Tibial nerve (tissue), 4 donors: ENCODE measurements around the gene R3HDM4. TPM values are rescaled to one million over a fixed set of nuclear protein-coding genes. Genes with fewer than 3 reads are reported as not detected.

Experiments
- DNase-seq, 2 donors: peaks; one replicate each; pipeline ENCODE4 v3.0.0-alpha.2; 2019; ENCODE audit warnings: low spot score in 2 of 2
- H3K27ac ChIP-seq, 4 donors: fragments of 200-600 bp; sonication (generic) in 3 of 4; one replicate each; pipeline ENCODE4 v1.5.1; 2017 to 2019; ENCODE audit warnings: mild to moderate bottlenecking in 1 of 4
- H3K27me3 ChIP-seq, 2 donors: fragments of 200-600 bp; sonication (generic) in 1 of 2; one replicate each; pipeline versions ENCODE4 v1.5.1 to v1.6.0; 2017 to 2019
- H3K36me3 ChIP-seq, 3 donors: fragments of 200-600 bp; sonication (generic); one replicate each; pipeline ENCODE4 v1.5.1; 2018 to 2019
- H3K4me1 ChIP-seq, 4 donors: fragments of 200-600 bp; sonication (generic) in 3 of 4; one replicate each; pipeline ENCODE4 v1.5.1; 2017 to 2019
- H3K4me3 ChIP-seq, 4 donors: fragments of 200-600 bp; sonication (generic) in 3 of 4; one replicate each; pipeline ENCODE4 v1.5.1; 2017 to 2019; ENCODE audit warnings: mild to moderate bottlenecking in 1 of 4, moderate library complexity in 1 of 4
- H3K9me3 ChIP-seq, 4 donors: fragments of 200-600 bp; sonication (generic) in 3 of 4; one replicate each; pipeline ENCODE4 v1.5.1; 2017 to 2019
- CTCF ChIP-seq, 5 experiments: fragments of 200-600 bp in 3 of 5; fragments of 450-650 bp in 2 of 5; sonication (generic) in 3 of 5; IDR thresholded peaks; one replicate each; pipeline ENCODE4 v1.5.1; 2016 to 2019; ENCODE audit warnings: antibody characterized with exemption in 5 of 5, mild to moderate bottlenecking in 3 of 5, moderate library complexity in 2 of 5
- EP300 ChIP-seq, 2 donors: sonication (generic); formaldehyde crosslinking; IDR thresholded peaks; one replicate each; pipeline ENCODE4 v1.6.1; 2017; ENCODE audit warnings: antibody characterized with exemption in 2 of 2, mild to moderate bottlenecking in 1 of 2
- POLR2A ChIP-seq, 2 donors: fragments of 450-650 bp; IDR thresholded peaks; one replicate each; pipeline ENCODE4 v1.6.1; 2017; ENCODE audit warnings: antibody characterized with exemption in 2 of 2, mild to moderate bottlenecking in 2 of 2, moderate library complexity in 2 of 2
- WGBS, 2 donors: methylation state at CpG; one replicate each; pipeline ENCODE4 v1.1.5; 2018; 5-methylcytosine and 5-hydroxymethylcytosine counted together
- total RNA-seq, 4 donors: library from RNA; depleted of rRNA; stranded (reverse); fragments of >200 nt; gene quantifications; one replicate each; pipeline ENCODE4 v1.1.0, GENCODE V29; 2016

The R3HDM4 gene
- total RNA-seq, 4 donors from 2014 or later, result 30.2 to 47.7 (median 37.6) TPM

GRCh38 chr19:911197-912033, 1.6 kb downstream of the R3HDM4 start:
- Histone ChIP-seq H3K4me1 (peaks cover 0 to 31% (median 14%) of the 10 kb centered on the region in 4 donors), H3K9me3 (no peaks in the 10 kb centered on the region), H3K36me3 (no peaks in the 10 kb centered on the region), H3K4me3 (peak overlapping the region in 1 of 4 donors; percentile 87), H3K27me3 (peaks cover 0 to under 1% of the 10 kb centered on the region in 2 donors), H3K27ac (peak overlapping the region in 1 of 4 donors; percentile 29)
- WGBS, 2 donors, result 82 to 85% methylated on average over 48 to 50 of the region's 54 CpGs
- no peak for TF ChIP-seq EP300 (IDR thresholded peaks at IDR 0.05)
- no peak for TF ChIP-seq POLR2A (IDR thresholded peaks at IDR 0.05)
- no peak for TF ChIP-seq CTCF (IDR thresholded peaks at IDR 0.05)
- no peak for DNase-seq

DNA sequence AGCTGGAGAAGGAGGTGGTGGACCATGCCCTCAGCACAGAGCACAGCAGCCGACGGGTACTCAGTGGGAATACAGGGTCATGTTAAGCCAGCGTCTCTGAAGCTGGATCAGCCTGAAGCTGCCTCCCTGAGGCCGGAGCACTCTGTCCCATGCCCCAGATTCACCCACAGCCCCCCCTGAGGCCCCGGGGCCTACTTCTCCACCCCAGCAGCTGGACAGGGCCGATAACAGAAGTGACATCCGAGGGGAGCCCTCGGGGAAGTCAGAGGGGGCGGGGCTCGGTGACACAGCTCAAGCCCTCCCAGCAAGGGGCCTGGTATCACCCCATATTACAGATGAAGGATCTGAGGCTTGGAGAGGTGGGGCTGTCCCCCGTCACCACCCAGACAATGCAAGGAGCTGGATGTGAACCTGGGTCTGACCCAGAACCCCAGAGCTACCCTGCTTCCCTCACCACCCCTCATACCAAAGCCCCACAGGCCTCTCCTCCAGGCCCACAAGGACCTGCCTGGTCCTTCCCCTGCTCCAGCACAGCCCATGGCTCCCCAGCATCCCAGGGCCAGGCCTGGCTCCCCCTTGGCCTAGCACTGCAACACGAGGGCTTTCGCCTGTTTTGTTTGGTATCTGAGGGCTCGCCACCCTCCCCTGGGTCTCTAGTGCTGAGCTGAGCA, 5.7 kb downstream of the R3HDM4 start:
- 87 to 88% methylated on average over 9 to 10 of the region's 14 CpGs for WGBS, 2 donors
- DNase-seq, result no peak
- Histone ChIP-seq H3K9me3 (no peaks in the 10 kb centered on the region), H3K4me3 (no peak overlapping the region), H3K4me1 (peaks cover 0 to 26% (median 10%) of the 10 kb centered on the region in 4 donors), H3K27ac (peak overlapping the region in 1 of 4 donors; percentile 40), H3K27me3 (no peaks in the 10 kb centered on the region), H3K36me3 (peaks cover 0 to 8% (median 0%) of the 10 kb centered on the region in 3 donors)
- TF ChIP-seq CTCF (IDR thresholded peaks at IDR 0.05) (no peak), EP300 (IDR thresholded peaks at IDR 0.05) (no peak), POLR2A (IDR thresholded peaks at IDR 0.05) (no peak)

DNA sequence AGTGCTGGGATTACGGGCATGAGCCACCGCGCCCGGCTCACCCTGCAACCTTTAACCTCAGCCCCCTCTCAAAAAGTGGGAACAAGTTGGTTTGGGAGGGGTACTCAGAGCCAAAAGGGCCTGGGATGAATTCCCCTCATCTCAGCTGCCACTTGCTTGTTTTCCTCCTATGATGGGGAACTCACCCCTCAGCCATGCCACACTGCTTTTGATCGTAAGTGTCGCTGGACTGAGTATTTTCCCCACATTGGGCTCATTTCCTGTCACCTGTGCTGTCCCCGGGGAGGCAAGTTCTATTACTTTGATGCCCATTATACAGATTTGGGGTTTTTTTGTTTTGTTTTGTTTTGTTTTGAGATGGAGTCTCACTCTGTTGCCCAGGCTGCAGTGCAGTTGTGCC, 6.5 kb downstream of the R3HDM4 start:
- WGBS, 2 donors, result 91 to 94% methylated on average over 7 of the region's 7 CpGs
- TF ChIP-seq POLR2A (IDR thresholded peaks at IDR 0.05), result no peak
- no peak for TF ChIP-seq CTCF (IDR thresholded peaks at IDR 0.05)
- TF ChIP-seq EP300 (IDR thresholded peaks at IDR 0.05), result no peak
- DNase-seq, result no peak
- H3K4me1 ChIP-seq, result peaks cover 0 to 20% (median 10%) of the 10 kb centered on the region in 4 donors
- no peaks in the 10 kb centered on the region for H3K9me3 ChIP-seq
- peaks cover 0 to 13% (median 0%) of the 10 kb centered on the region in 3 donors for H3K36me3 ChIP-seq
- H3K27ac ChIP-seq, result no peak overlapping the region
- no peak overlapping the region for H3K4me3 ChIP-seq
- no peaks in the 10 kb centered on the region for H3K27me3 ChIP-seq

DNA sequence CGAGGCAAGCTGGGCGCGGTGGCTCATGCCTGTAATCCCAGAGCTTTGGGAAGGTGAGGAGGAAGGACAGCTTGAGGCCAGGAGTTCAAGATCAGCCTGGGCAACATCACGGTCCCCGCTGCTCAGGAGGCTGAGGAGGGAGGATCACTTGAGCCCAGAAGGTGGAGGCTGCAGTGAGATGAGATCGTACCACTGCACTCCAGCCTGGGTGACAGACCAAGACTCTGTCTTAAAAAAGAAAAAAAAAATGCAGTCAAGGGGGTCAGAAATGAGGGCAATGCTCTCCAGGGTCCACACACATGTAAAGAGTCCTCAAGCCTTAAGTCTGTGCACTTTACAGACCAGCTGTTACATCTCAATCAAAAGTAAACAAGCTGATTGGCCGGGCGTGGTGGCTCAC, 8.5 kb downstream of the R3HDM4 start:
- 89 to 93% methylated on average over 8 of the region's 8 CpGs for whole genome bisulfite sequencing, 2 donors
- H3K27me3 ChIP-seq, result no peaks in the 10 kb centered on the region
- H3K27ac ChIP-seq, result no peak overlapping the region
- peaks cover 0 to 17% (median 8%) of the 10 kb centered on the region in 4 donors for H3K4me1 ChIP-seq
- peaks cover 0 to 27% (median 0%) of the 10 kb centered on the region in 3 donors for H3K36me3 ChIP-seq
- no peak overlapping the region for H3K4me3 ChIP-seq
- TF ChIP-seq CTCF (IDR thresholded peaks at IDR 0.05), result no peak
- H3K9me3 ChIP-seq, result no peaks in the 10 kb centered on the region
- DNase-seq, result no peak

- WGBS, 2 donors, result 63 to 71% methylated on average over 28 to 30 of the region's 32 CpGs
- no peaks in the 10 kb centered on the region for H3K9me3 ChIP-seq
Measured at GRCh38 chr19:903266-903797, 9.7 kb downstream of the R3HDM4 start.

More at GRCh38 chr19:903266-903797, 9.7 kb downstream of the R3HDM4 start:
- H3K36me3 ChIP-seq, result peaks cover 0 to 39% (median 0%) of the 10 kb centered on the region in 3 donors
- no peaks in the 10 kb centered on the region for H3K27me3 ChIP-seq
- no peak overlapping the region for H3K4me3 ChIP-seq
- no peak overlapping the region for H3K27ac ChIP-seq
- DNase-seq, result no peak
- H3K4me1 ChIP-seq, result peaks cover 0 to 8% (median 3%) of the 10 kb centered on the region in 4 donors
- TF ChIP-seq EP300 (IDR thresholded peaks at IDR 0.05) (no peak), CTCF (IDR thresholded peaks at IDR 0.05) (no peak), POLR2A (IDR thresholded peaks at IDR 0.05) (no peak)
